Activated CD8-positive, alpha-beta memory T cell treated with anti-CD3 and anti-CD28 coated beads for 36 hours (primary cell): ENCODE measurements around the gene GNB3. TPM values are rescaled to one million over a fixed set of nuclear protein-coding genes. Genes with fewer than 3 reads are reported as not detected.

Source experiments
- CTCF ChIA-PET: fragments of 350-600 bp; sonication (Branson Sonifier 250); formaldehyde crosslinking; loops from one replicate; lab custom pipeline; 2021; ENCODE audit warnings: antibody characterized with exemption; lab: Charles Lee
- POLR2A ChIA-PET: fragments of 350-600 bp; sonication (Branson Sonifier 250); formaldehyde crosslinking; loops from one replicate; lab custom pipeline; 2021; ENCODE audit warnings: antibody characterized with exemption; lab: Charles Lee
- total RNA-seq, 2 experiments: library from RNA; stranded (reverse); gene quantifications; one replicate each; pipeline ENCODE4 v1.2.3, GENCODE V29; 2021

Gene GNB3
- total RNA-seq, 2 experiments from 2014 or later = 0.32 to 0.63 TPM

DNA sequence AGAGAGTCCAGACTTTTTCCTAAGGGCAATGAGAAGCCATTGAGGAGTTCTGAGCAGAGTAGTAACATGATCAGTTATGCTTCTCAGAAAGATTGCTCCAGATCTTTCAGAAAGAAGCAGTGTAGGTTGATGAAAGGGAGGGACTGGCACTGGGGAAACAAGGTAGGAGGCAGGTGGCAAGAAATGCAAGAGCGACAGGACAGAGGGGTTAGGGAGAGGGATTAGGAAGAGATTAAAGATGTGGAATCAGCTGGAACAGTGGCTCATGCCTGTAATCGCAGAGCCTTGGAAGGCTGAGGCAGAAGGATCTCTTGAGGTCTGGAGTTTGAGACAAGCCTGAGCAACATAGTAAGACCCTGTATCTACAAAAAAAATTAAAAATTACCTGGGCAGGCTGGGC is 7.0 kb downstream of the GNB3 start:
- CTCF ChIA-PET = interaction anchor here (1.0 to 1.2 kb wide), 2 partner anchors 12 to 39 kb away, joined by 3 to 5 read pairs; no protein-coding TSS in a partner anchor
- POLR2A ChIA-PET = no interaction called here

DNA sequence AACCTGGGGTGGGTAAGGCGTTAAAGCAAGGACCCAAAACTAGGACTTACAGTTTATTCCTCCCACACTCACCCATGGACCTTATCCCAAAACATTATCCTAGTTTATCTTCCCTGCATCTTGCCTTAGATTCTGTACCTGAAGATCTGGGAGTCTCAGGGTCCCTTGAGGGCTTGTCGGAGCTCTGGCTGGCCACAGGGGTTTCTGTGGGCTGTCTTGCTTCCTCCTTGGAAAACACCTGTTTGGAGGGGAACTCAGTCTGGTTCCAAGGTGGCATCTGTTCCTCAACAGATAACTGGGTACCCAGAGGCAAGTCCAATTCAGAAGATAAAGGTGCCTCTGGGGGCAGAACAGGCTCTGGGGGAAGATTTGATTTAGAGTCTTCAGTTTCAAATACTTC is 8.7 kb downstream of the GNB3 start:
- POLR2A ChIA-PET = no interaction called here
- CTCF ChIA-PET = interaction anchor here (0.9 to 5.1 kb wide), 2 partner anchors 14 to 96 kb away, joined by 3 to 22 read pairs; partner anchors contain the start of gene MLF2

DNA sequence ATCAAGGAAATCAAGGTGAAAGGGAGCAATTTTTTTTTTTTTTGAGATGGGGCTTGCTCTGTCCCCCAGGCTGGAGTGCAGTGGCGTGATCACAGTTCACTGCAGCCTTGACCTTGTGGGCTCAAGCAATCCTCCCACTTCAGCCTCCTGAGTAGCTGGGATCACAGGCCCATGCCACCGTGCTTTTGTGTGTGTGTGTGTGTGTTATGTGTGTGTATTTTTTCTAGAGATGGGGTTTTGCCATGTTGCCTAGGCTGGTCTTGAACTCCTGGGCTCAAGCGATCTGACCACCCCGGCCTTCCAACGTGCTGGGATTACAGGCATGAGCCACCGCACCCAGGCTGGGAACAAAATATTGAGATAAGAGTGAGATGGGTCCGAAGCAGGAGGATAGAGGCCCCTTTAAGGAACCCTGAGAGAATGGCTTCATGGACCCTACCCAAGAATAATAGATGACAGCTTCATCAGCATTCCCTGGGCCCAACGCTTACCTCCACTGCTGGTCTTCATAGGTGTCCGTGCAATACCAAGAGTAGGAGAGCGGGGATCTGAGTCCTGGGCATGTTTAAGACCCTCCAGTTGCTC is 9.3 kb downstream of the GNB3 start:
- POLR2A ChIA-PET = no interaction called here
- CTCF ChIA-PET = interaction anchor here (0.9 to 5.1 kb wide), 4 partner anchors 14 to 273 kb away, joined by 3 to 22 read pairs (median 6); partner anchors contain the start of gene MLF2

DNA sequence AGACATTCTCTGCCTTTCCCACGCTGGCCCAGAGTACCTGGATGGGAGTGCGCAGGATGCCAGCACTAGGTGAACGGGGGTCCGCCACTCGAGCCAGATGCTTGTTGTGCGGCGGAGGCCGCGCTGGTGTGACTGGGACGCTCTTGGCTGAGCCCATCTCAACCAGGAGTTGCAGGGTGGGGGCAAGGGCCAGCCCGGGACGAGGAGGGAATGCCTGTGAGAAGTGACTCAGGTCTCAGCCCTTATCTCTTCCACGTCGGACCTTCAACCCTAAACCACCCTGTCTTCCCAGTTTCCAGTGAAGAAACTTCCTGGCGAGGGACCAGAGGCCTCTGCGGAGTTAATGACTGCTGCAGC is 10.0 kb downstream of the GNB3 start:
- CTCF ChIA-PET = interaction anchor here (0.5 to 5.1 kb wide), 7 partner anchors 15 to 278 kb away, joined by 3 to 29 read pairs (median 7); partner anchors contain the start of genes MLF2 and SPSB2

DNA sequence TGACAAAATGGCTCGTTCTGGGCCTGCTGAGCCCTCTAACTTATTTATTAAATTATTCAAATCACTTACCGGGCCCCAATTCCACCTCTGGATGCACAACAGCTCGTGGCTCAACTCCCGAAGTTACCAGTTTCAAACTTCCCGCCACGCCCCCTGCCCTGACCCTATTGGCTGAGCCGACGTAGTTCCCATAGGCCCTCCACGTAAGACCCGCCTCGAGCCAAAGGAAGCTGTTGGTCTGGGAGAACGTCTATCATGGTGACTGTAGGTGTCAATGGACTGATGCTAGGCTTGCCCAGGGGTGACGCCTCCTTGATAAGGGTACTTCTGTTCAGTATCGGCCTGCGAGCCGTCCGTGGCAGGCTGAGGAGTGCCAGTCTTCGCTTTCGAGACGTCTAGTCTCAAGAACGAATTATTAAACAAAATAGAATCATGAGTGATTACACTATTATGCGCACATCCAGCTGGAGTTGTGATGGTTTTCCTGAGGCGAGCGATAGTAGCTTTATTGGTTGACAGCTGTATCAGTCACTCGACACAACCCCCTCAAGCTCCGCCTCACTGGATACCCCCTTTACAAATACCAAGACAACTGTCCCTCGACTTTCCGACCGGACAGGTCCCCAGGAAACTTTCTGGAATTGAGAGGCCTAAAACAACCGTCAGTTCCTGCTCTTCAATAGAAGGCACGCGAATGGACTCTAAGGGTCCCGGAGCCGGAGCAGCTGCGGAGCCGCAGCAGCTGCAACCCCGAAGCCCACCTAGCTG is 10.6 kb downstream of the GNB3 start, which contains the start of gene CDCA3:
TSS of gene CDCA3 (minus strand) at position 134 of the 768 bp plus-strand sequence. CDS start 334 bp downstream, outside the sequence.
- ChIA-PET POLR2A (interaction anchor here (0.8 to 5.0 kb wide), 11 partner anchors 13 to 315 kb away, joined by 3 to 49 read pairs (median 8); partner anchors contain the start of genes COPS7A, LAG3, MLF2 and P3H3), CTCF (interaction anchor here (0.5 to 5.1 kb wide), 11 partner anchors 16 to 278 kb away, joined by 3 to 63 read pairs (median 7); partner anchors contain the start of genes MLF2, SPSB2 and TPI1)

More for the DNA sequence above, 10.0 kb downstream of the GNB3 start:
- POLR2A ChIA-PET = interaction anchor here (0.8 to 5.0 kb wide), 8 partner anchors 14 to 127 kb away, joined by 3 to 49 read pairs (median 8); partner anchors contain the start of genes COPS7A, LAG3, P3H3 and SPSB2

DNA sequence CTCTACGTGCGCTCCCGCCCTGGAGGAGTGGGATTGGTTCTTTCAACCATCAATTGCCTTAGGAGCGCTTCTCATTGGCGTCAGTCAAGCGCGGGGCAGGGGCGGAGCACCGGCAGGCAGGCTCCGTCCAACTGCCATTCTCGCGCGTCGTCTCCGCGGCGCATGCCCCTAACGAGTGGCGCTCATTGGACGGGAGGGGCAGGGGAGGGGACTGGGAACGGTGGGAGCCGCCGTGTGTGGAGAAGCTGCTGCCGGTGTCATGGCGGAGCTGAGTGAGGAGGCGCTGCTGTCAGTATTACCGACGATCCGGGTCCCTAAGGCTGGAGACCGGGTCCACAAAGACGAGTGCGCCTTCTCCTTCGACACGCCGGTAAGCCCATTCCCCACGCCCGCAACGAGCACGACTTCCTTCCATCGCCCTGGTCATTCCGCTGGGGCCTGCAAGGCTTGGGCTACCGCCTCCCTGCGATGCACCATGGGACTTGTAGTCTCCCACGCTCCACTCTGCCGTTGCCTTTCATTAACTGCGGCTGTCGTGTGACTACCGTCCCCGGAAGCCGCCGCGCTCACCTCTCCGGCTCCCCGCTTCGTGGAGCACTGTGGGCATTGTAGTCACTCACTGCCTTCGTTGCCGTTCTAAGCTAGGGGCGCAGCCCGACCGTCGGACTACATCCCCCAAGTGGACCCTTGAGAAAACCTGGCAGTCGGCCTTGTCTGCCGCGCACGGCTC is 11.4 kb downstream of the GNB3 start, which contains the start of gene USP5:
TSS of gene USP5 (plus strand) at position 230 of the 730 bp plus-strand sequence. CDS start at position 260, 30 bp downstream.
- CTCF ChIA-PET = interaction anchor here (1.3 to 5.1 kb wide), 11 partner anchors 10 to 109 kb away, joined by 4 to 63 read pairs (median 7); partner anchors contain the start of genes MLF2, SPSB2 and TPI1
- POLR2A ChIA-PET = interaction anchor here (0.7 to 5.0 kb wide), 13 partner anchors 9 to 316 kb away, joined by 3 to 49 read pairs (median 6); partner anchors contain the start of genes COPS7A, MLF2, P3H3 and SPSB2

DNA sequence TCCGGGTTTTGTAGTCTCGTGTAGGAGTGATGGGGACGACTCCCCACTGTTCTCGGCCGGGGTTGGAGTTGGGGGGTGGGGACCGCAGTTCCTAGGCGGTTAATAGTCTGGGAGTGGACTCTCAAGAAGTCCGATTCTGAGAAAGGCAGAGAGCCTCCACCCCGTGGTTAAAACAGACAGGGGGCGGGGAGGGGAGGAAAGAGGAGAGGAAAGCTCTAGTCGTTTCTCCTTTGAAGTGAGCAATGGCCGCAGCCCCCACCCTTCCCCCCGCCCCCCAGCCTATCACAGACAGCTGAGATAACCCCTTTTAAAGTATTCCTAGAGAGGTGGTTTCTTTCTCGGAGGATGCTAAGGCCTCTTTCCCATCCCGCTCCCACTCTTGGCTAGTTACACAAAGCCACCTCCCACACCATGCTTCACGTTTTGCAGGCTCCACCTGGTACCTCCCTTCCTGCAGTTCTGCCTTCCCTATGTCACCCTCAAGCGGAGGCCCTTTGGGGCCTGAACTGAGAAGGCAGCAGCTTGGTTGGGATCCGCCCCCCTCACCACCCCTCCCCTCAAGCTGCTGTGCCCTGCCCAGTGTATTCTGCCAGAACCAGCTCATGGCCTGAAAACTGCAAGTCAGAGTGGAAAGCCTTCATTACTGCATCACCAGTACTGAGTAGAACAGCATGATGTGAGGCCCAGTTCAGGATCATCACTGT is 12.1 kb downstream of the GNB3 start:
- ChIA-PET CTCF (interaction anchor here (1.0 to 5.1 kb wide), 11 partner anchors 9 to 129 kb away, joined by 3 to 63 read pairs (median 5); partner anchors contain the start of genes COPS7A, PTMS, SPSB2 and TPI1), POLR2A (interaction anchor here (0.7 to 5.0 kb wide), 10 partner anchors 10 to 165 kb away, joined by 3 to 49 read pairs (median 8); partner anchors contain the start of genes COPS7A, MLF2, SPSB2 and TPI1)

DNA sequence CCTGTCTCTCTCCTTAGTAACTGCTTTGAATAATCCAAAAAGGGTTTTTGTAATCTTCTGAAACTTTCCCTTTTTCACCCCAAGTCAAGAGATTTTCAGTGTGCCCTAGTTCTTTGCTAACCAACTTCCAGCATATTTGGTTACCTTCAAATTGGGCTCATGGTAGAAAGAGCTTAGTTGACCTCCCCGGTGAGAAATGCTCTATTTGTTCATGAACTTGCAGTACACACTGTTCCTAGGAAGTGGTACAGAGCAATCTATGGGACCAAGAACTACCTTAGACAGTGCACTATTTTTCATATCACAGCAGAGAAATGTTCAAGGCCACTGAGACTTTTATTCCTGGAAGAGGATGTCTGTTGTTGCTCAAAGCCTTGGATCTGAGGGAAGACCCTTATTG is 12.9 kb downstream of the GNB3 start:
- CTCF ChIA-PET = interaction anchor here (1.0 to 5.1 kb wide), 8 partner anchors 8 to 130 kb away, joined by 3 to 63 read pairs (median 7); partner anchors contain the start of genes COPS7A, PTMS, SPSB2 and TPI1
- POLR2A ChIA-PET = interaction anchor here (1.2 to 5.0 kb wide), 5 partner anchors 15 to 166 kb away, joined by 3 to 49 read pairs (median 10); partner anchors contain the start of genes COPS7A, SPSB2 and TPI1

DNA sequence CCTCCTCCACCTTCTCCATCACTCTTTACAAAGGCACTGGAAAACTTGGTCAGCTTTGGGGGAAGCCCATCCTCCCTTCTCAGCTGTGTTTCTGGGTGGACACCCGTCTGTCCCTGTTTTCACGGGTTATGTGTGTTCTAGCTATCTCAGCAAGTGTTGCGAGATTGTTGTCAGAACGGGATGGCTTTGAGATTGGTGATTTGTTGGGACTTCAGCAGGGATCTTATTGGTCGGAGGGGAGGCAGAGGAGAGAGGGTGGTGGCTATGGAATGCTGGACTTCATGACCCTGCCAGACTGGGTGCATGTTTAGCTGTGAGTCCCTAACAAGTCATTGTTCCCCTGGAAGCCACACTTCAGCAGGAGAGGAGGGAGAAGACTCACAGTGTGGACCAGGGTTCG is 13.3 kb downstream of the GNB3 start:
- ChIA-PET POLR2A (interaction anchor here (4.0 to 5.0 kb wide), 2 partner anchors 14 to 19 kb away, joined by 41 to 49 read pairs; partner anchors contain the start of genes SPSB2 and TPI1), CTCF (interaction anchor here (1.6 to 5.1 kb wide), 5 partner anchors 8 to 130 kb away, joined by 4 to 63 read pairs (median 7); partner anchors contain the start of genes COPS7A and TPI1)

DNA sequence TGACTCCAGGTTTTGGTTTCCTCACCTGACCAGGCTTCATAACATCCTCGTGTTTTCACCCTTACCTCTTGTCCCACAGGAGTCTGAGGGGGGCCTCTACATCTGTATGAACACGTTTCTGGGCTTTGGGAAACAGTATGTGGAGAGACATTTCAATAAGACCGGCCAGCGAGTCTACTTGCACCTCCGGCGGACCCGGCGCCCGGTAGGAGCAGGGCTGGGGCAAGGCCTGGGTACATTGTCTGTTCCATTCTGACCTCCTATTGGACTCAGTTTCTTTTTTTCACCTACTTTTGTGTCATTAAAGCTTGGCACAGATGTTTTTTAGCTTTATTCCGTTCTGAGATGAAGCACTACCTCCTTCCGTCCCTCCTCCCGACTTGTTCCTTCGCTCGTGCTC is 14.6 kb downstream of the GNB3 start:
- CTCF ChIA-PET = interaction anchor here (0.7 to 4.9 kb wide), 3 partner anchors 12 to 20 kb away, joined by 3 to 63 read pairs (median 7); partner anchors contain the start of gene TPI1
- POLR2A ChIA-PET = interaction anchor here (5.0 kb wide), 1 partner anchor 13 kb away, joined by 49 read pairs; the partner anchor contains the start of gene TPI1

DNA sequence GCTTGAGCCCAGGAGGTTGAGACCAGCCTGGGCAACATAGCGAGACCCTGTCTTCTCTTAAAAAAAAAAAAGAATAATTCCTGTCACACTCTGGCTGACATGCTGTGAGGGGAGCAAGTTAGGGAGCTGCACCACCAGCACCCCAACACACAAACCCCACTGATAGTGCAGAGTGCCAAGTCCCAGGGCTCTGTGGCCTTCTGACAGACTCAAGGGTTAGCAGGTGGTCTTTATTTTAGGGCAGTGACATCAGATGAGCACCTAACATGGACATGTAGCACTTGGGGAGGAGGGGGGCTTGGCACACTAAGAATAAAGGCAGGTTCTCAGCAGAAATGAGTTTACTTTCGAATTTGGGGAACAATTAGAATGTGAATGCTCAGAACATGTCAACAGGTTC is 18.1 kb downstream of the GNB3 start:
- CTCF ChIA-PET = interaction anchor here (1.0 to 1.5 kb wide), 2 partner anchors 11 to 33 kb away, joined by 3 read pairs; no protein-coding TSS in a partner anchor
- POLR2A ChIA-PET = interaction anchor here (0.9 kb wide), 1 partner anchor 13 kb away, joined by 3 read pairs; no protein-coding TSS in a partner anchor

DNA sequence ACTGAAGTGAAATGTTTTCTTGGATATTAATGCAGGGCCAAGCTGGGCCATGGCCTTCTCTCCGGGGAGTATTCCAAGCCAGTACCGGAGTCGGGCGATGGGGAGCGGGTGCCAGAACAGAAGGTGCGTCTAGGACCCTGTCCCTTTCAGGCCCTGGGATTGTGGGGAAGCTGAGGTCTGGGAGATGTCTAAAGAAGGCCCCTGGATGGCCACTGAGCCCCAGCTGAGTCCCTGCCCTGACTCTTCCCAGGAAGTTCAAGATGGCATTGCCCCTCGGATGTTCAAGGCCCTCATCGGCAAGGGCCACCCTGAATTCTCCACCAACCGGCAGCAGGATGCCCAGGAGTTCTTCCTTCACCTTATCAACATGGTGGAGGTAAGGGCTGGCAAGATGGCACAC is 19.4 kb downstream of the GNB3 start:
- ChIA-PET CTCF (interaction anchor here (1.5 kb wide), 1 partner anchor 34 kb away, joined by 3 read pairs; no protein-coding TSS in a partner anchor), POLR2A (no interaction called here)

DNA sequence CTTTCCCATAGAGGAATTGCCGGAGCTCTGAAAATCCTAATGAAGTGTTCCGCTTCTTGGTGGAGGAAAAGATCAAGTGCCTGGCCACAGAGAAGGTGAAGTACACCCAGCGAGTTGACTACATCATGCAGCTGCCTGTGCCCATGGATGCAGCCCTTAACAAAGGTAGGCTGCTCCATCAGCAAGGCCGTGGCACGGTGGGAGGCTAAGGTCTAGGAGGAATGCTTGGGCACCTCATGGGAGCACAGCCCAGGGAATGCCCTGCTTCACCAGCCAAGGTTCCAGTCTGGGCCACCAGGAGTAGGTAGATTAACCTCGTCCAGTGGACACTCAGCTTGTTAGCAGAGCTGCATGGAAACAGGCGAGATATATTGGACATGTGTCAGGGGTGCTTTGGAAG is 20.2 kb downstream of the GNB3 start:
- ChIA-PET CTCF (interaction anchor here (1.2 to 1.4 kb wide), 3 partner anchors 8 to 11 kb away, joined by 5 to 7 read pairs (median 5); no protein-coding TSS in a partner anchor), POLR2A (no interaction called here)

DNA sequence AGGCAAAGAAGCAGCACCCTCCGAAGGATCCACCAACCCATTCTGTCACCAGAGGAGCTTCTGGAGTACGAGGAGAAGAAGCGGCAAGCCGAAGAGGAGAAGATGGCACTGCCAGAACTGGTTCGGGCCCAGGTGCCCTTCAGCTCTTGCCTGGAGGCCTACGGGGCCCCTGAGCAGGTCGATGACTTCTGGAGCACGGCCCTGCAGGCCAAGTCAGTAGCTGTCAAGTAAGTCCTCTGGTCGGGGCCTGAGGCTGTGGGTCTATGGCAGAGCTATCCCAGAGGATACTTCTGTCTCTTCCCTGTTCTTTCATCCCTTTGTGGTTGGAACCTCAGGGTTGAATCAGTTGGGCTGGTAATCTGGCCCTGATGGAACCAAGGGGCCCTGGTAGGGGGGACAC is 20.7 kb downstream of the GNB3 start:
- POLR2A ChIA-PET = no interaction called here
- CTCF ChIA-PET = interaction anchor here (1.2 to 1.4 kb wide), 3 partner anchors 8 to 11 kb away, joined by 5 to 7 read pairs (median 5); no protein-coding TSS in a partner anchor

DNA sequence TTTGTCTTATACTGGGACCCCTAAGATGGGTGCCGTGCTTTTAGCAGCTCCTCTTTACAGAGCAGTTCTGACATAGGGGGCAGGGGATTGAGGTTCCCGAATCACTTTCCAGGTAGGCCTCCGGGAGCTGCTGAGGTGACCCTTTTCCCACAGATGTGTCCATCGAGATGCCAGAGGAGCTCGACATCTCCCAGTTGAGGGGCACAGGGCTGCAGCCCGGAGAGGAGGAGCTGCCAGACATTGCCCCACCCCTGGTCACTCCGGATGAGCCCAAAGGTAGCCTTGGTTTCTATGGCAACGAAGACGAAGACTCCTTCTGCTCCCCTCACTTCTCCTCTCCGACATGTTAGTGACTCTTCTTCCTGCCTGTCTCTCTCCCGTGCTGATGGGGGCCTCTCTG is 22.3 kb downstream of the GNB3 start:
- ChIA-PET POLR2A (no interaction called here), CTCF (interaction anchor here (0.9 to 7.9 kb wide), 2 partner anchors 9 to 10 kb away, joined by 6 to 63 read pairs; partner anchors contain the start of genes CDCA3 and USP5)

DNA sequence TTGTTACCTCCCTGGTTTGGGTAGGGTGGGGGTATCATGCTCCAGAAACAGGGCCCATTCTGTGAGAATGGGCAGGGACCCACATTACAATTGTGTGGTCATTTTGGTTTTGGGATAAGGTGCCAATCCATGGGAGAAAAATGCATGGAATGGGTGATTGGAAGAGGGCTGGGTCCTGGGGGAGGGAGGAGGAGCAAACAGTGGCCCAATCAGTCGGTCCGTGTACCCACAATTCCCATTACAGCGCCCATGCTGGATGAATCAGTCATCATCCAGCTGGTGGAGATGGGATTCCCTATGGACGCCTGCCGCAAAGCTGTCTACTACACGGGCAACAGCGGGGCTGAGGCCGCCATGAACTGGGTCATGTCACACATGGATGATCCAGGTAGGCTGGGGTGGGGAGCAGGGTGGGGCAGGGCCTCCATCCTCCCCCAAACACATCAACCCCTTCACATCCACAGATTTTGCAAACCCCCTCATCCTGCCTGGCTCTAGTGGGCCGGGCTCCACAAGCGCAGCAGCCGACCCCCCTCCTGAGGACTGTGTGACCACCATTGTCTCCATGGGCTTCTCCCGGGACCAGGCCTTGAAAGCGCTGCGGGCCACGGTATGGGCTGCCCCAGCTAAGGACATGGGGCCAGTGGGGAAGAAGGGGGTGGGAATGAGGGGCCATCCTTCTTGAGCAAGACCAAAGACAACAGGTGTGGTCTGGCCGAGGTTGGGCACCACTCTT is 23.0 kb downstream of the GNB3 start:
- POLR2A ChIA-PET = interaction anchor here (0.7 to 1.6 kb wide), 2 partner anchors 13 to 789 kb away, joined by 3 read pairs; partner anchors contain the start of gene CDCA3

More for the DNA sequence above, 23.0 kb downstream of the GNB3 start:
- CTCF ChIA-PET = interaction anchor here (0.9 to 7.9 kb wide), 4 partner anchors 8 to 27 kb away, joined by 3 to 63 read pairs (median 4); partner anchors contain the start of genes CDCA3 and USP5
